ACHN (cell line): Measurements from ENCODE around the gene CENPM.
"Not testable (repeated sequence)": the region's sequence is repeated elsewhere in the genome, so short reads cannot be mapped to it uniquely, and the experiment has no call there.

Experiments used
- DNase-seq: peaks from one replicate; pipeline ENCODE4 v3.0.0-alpha.2; 2015
- in situ Hi-C: cut with HindIII; loops from 2 replicates; pipeline ENCODE4 v1.10.0; 2017; ENCODE audit warnings: low sequenced_read_pairs, low pct_ligation_motif_present, low pct_unique_long_range_greater_than_20kb

Gene CENPM

DNA sequence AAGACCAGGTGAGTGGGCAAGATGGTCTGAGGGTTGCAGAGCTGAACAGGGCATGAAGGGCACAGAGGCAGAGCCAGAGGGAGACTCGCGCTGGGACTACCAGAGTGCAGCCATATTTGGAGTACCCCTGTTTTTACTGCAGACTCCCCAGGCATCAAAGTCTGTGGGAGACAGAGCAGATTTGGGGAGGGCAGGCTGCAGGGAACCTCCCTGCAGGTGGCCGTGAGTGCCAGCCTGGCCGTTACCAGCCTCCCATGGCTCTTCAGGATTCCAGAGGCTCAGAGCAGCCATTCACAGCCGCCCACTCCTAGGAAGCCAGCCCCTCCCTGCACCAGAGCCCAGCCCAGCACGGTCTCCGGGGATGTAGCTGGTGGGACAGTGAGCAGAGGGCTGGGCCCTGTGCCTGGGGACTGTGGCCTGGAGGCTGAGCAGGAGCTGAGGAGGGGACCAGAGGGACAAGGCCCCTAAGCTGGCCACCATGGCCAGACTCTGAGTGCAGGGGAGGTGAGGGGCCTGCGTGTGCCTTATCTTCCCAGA, 22.2 kb upstream of the CENPM start, which contains the start of gene SEPTIN3:
Gene SEPTIN3, plus strand, starts transcription at position 334 of the 537 bp plus-strand sequence. CDS start 2,050 bp downstream, outside the sequence.
- in situ Hi-C loops: no loop called here
- DNase-seq: no peak

GRCh38 chr22:41968601-41969000, 21.6 kb upstream of the CENPM start:
- DNase-seq: no peak
- in situ Hi-C loops: no loop called here

GRCh38 chr22:41966607-41967240, 19.8 kb upstream of the CENPM start:
- in situ Hi-C loops: no loop called here
- peak; percentile 87 for DNase-seq

- DNase-seq: no peak
- in situ Hi-C loops: no loop called here
Observed at GRCh38 chr22:41966225-41966606, 19.3 kb upstream of the CENPM start.

- in situ Hi-C loops: no loop called here
- DNase-seq: no peak
Observed at GRCh38 chr22:41964112-41964491, 17.1 kb upstream of the CENPM start.

DNA sequence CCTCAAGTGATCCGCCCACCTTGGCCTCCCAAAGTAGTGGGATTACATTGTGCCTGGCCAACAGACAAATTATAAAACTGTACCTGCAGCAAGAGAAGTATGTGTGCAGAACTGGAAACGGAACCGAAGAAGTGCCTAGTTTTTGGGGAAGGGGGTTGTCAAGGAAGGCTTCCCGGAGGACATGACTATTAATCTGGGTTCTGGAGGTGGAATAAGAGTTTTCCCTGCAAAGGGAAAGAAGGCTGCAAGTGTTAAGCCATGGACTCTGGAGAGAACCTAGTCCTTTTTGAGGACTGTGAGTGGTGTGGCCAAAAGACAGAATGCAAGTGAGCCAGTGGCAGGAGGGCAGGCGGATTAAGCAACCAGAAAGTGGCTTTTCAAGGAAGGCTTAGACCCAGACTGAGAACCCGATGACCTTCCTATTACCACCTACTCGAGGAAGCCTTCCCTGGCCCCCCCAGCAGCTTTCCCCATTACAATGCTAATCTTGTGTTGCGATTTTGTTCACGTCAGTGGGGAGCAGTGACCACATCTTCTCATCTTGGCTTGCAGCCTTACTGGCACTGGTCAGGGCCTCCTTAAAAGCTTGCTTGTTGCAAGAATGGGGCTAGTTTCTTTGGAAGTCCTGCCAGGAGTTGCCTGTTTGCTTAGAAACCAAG, 16.6 kb upstream of the CENPM start:
- no peak for DNase-seq
- in situ Hi-C loops: no loop called here

GRCh38 chr22:41957941-41958556, 11.1 kb upstream of the CENPM start:
- in situ Hi-C loops: no loop called here
- no peak for DNase-seq

- no peak for DNase-seq
- in situ Hi-C loops: no loop called here
Observed at GRCh38 chr22:41952713-41953112, 5.8 kb upstream of the CENPM start.

GRCh38 chr22:41951898-41952474, 5.0 kb upstream of the CENPM start, which contains the start of gene SMIM45:
Gene SMIM45 (plus strand): TSS chr22:41952150.
- in situ Hi-C loops: no loop called here
- DNase-seq: no peak

- no peak for DNase-seq
Observed at GRCh38 chr22:41949297-41949965, 2.5 kb upstream of the CENPM start.

GRCh38 chr22:41948928-41949296, 2.0 kb upstream of the CENPM start:
- in situ Hi-C loops, DNase-seq: not testable (repeated sequence)

More at GRCh38 chr22:41949297-41949965, 2.5 kb upstream of the CENPM start:
- in situ Hi-C loops: no loop called here

- no peak for DNase-seq
- in situ Hi-C loops: no loop called here
Observed at GRCh38 chr22:41948142-41948541, 1.2 kb upstream of the CENPM start.

DNA sequence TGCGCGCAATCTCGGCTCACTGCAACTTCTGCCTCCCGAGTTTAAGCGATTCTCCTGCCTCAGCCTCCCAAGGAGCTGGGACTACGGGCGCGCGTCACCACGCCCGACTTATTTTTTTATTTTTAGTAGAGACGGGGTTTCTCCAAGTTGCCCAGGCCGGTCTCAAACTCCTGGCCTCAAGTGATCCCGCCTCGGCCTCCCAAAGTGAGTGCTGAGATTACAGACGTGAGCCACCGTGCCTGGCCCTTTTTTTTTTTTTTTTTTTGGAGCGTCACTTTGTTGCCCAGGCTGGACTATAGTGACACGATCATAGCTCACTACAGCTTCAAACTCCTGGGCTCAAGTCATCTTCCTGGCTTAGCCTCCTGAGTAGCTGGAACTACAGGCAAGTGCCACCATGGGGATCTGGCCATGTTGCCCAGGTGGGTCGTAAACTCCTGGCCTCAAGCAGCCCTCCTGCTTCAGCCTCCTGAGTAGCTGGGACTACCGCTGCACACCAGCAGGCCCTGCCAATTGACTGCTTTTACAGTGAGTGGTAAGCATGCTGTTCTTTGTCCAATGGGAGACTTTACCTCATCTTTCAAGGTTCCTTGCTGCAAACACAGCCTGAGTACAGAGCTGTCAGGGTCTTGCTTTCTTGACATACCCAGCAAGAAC, 600 bp upstream of the CENPM start:
- in situ Hi-C loops: no loop called here
- no peak for DNase-seq

- DNase-seq: no peak
- in situ Hi-C loops: no loop called here
Observed at GRCh38 chr22:41943661-41944209, 3.2 kb downstream of the CENPM start.

DNA sequence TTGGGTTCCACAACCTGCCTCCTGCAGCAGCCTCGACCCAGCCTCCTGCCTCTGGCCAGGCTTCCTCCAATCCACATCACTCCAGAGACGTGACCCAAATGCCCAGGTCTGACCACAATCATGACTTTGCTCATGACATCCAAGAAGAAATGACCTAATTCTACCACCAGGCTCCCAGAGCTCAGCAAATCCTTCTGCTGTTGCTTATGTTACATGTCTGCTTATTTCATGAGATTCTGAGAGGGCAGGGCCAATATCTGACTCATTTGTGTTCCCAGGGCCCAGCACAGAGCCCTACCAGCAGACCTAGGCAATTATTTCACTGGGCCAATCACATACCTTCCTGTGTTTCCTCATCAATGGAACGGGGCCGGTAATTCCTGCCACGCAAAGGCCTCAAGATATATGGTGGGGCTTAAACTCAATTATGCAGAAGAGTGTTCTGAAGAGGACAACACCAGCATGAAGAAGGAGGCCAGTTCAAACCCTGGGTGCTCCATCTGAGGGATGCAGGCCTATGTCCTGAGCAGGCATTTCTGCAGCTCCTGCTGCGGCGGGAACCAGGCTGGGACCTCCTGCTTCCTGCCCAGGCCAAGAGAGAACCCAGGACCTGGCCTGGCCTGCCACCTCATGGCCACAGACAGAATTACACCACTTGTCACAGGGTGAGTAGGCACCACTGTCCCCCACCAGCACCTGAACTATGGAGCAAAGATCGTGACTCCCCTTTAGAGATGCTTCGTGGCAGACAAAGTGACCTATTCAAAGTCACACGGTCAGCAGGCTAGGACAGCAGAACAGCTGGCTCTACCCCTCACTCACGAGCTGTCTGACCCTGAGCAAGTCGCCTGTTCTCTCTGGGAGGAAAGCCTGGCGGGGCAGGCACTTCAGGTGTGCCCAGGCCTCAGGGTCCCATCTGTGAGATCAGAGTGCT, 5.9 kb downstream of the CENPM start:
- DNase-seq: peak; percentile 77
- in situ Hi-C loops: no loop called here

- in situ Hi-C loops: no loop called here
- DNase-seq: no peak
Observed at GRCh38 chr22:41939981-41940831, 6.7 kb downstream of the CENPM start.
